Adrenal gland (tissue), 12 donors: Measurements from ENCODE around the gene TEX36. TPM values are rescaled to one million over a fixed set of nuclear protein-coding genes. Genes with fewer than 3 reads are reported as not detected.

Experiments used
- DNase-seq, 7 donors: peaks; one replicate each; pipeline ENCODE4 v3.0.0-alpha.2; 2019 to 2020
- H3K27ac ChIP-seq, 5 donors: fragments of 200-600 bp; sonication (generic) in 4 of 5; 1 replicate in 3 of 5; 2 replicates in 2 of 5; pipeline versions ENCODE4 v1.5.1 to v1.8.0; 2016 to 2020; ENCODE audit warnings: mild to moderate bottlenecking in 1 of 5
- H3K27me3 ChIP-seq: fragments of 200-600 bp; 2 replicates; pipeline ENCODE4 v1.8.0; 2021
- H3K36me3 ChIP-seq, 2 donors: fragments of 200-600 bp; replicated peaks in 1 of 2; 1 replicate in 1 of 2; 2 replicates in 1 of 2; pipeline versions ENCODE4 v1.5.1 to v1.8.0; 2018 to 2022
- H3K4me1 ChIP-seq, 2 donors: fragments of 200-600 bp; replicated peaks in 1 of 2; 1 replicate in 1 of 2; 2 replicates in 1 of 2; pipeline versions ENCODE4 v1.5.1 to v1.8.0; 2018 to 2021
- H3K4me3 ChIP-seq, 4 donors: fragments of 200-600 bp; sonication (generic) in 3 of 4; one replicate each; pipeline ENCODE4 v1.5.1; 2016 to 2018
- H3K9me3 ChIP-seq, 3 donors: fragments of 200-600 bp; sonication (generic) in 1 of 3; replicated peaks in 1 of 3; 1 replicate in 2 of 3; 2 replicates in 1 of 3; pipeline versions ENCODE4 v1.5.1 to v1.8.0; 2016 to 2021
- POLR2A ChIP-seq, 2 donors: fragments of 450-650 bp; IDR thresholded peaks; one replicate each; pipeline ENCODE4 v1.6.1; 2017; ENCODE audit warnings: antibody characterized with exemption in 2 of 2, mild to moderate bottlenecking in 2 of 2, moderate library complexity in 1 of 2
- WGBS, 4 donors: extraction: QIAGEN DNeasy Blood & Tissue Kit in 2 of 4; methylation state at CpG; one replicate each; pipeline versions ENCODE4 v1.1.5 to v1.1.7; 2013 to 2017; 5-methylcytosine and 5-hydroxymethylcytosine counted together
- intact Hi-C, 2 donors: fragments of 100-400 bp; cut with DNase I; formaldehyde crosslinking; loops; one replicate each; pipeline versions ENCODE4 v1.14.1 to v1.15.0; 2022 to 2023
- polyA plus RNA-seq, 3 donors: library from polyadenylated mRNA; stranded (reverse); fragments of 200-250 nt in 2 of 3; fragments of 350-450 nt in 1 of 3; fragmentation: Illumina TruSeq in 1 of 3; extraction: RNeasy Lipid Tissue Mini Kit (QIAGEN cat#74804) in 1 of 3; gene quantifications; one replicate each; pipeline ENCODE4 v1.2.3, GENCODE V29; 2013 to 2014
- total RNA-seq, 9 donors: library from RNA; depleted of rRNA in 4 of 9; stranded (reverse); fragments of >200 nt in 4 of 9; fragments of 120-200 nt in 1 of 9; fragmentation: NEBNext Ultra II Directional in 1 of 9; extraction: Animal tissue kit (Norgen Biotek cat#: 25700) in 1 of 9; gene quantifications; one replicate each; pipeline versions ENCODE4 v1.1.0 to v1.2.4, GENCODE V29; 2013 to 2023
- TF ChIP-seq, protein P1 (sequence below), 6 experiments: fragments of 450-650 bp in 4 of 6; fragments of 200-600 bp in 2 of 6; sonication (generic) in 1 of 6; IDR thresholded peaks; 1 replicate in 5 of 6; 2 replicates in 1 of 6; pipeline versions ENCODE4 v1.5.1 to v1.8.0; 2016 to 2021; ENCODE audit warnings: antibody characterized with exemption in 6 of 6, mild to moderate bottlenecking in 2 of 6, moderate library complexity in 1 of 6
- donor health status: healthy with polysubstance abuse.
- donor health status: Bipolar disorder and iron deficiency.
- donor health status: DM: yes; HTN: yes; CAD: no.
- donor health status: DM: no; HTN: no; CAD: no.
- donor health status: DM: no; HTN: no; CAD: no.
- donor health status: DM: yes; HTN: yes; CAD: no.

TEX36 gene
- total and polyA plus RNA-seq, 12 donors = not detected

DNA sequence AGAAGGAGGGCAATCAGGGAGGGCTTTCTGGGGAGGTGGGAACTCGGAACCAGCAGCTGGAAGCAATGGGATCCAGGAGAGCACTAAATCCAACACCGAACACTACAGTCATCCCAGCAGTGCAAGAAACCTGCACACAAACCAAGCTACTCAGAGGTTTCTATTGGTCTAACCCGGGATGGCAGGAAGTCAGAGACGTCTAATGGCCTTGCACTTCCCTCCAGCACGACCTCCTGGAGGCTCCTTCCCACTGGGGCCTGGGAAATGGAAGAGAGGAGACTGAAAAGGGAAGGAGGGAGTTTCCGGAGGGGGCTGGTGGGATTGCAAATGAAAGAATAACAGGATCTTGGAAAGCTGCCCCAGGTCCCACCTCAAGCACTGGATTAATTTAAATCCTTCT is 56.3 kb downstream of the TEX36 start:
- 45 to 53% (median 50%) methylated on average over 6 of the region's 6 CpGs for WGBS, 4 donors
- H3K4me3 ChIP-seq = no peak overlapping the region
- H3K4me1 ChIP-seq = no peaks in the 10 kb centered on the region
- no peak for DNase-seq
- H3K36me3 ChIP-seq = no peaks in the 10 kb centered on the region
- no peaks in the 10 kb centered on the region for H3K9me3 ChIP-seq
- no peak overlapping the region for H3K27ac ChIP-seq
- intact Hi-C loops = no loop called here
- no peaks in the 10 kb centered on the region for H3K27me3 ChIP-seq
- TF ChIP-seq, protein P1, sequence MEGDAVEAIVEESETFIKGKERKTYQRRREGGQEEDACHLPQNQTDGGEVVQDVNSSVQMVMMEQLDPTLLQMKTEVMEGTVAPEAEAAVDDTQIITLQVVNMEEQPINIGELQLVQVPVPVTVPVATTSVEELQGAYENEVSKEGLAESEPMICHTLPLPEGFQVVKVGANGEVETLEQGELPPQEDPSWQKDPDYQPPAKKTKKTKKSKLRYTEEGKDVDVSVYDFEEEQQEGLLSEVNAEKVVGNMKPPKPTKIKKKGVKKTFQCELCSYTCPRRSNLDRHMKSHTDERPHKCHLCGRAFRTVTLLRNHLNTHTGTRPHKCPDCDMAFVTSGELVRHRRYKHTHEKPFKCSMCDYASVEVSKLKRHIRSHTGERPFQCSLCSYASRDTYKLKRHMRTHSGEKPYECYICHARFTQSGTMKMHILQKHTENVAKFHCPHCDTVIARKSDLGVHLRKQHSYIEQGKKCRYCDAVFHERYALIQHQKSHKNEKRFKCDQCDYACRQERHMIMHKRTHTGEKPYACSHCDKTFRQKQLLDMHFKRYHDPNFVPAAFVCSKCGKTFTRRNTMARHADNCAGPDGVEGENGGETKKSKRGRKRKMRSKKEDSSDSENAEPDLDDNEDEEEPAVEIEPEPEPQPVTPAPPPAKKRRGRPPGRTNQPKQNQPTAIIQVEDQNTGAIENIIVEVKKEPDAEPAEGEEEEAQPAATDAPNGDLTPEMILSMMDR (IDR thresholded peaks at IDR 0.05) = no peak
- no peak for TF ChIP-seq POLR2A (IDR thresholded peaks at IDR 0.05)

DNA sequence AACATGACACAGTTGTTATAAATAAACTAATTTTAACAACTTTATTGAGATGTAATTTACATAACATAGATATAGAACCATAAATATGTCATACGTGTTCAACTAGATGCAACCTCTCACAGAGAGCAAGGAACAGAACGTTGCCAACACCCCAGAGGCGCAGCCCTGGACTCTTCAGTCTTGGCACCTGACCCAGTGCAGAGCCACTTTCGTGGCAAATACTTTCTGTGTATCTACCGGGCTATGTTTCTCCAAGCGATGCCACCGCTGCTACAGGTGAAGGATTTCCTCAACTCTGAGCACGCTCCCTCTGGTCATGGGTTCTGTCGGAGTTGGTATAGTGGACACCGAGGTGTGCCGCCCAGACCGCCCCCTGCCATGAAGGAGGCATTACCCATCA is 57.4 kb downstream of the TEX36 start:
- TF ChIP-seq POLR2A (IDR thresholded peaks at IDR 0.05) = no peak
- TF ChIP-seq, protein P1 (IDR thresholded peaks at IDR 0.05) = no peak
- Histone ChIP-seq H3K27ac (no peak overlapping the region), H3K4me3 (no peak overlapping the region), H3K27me3 (no peaks in the 10 kb centered on the region), H3K36me3 (no peaks in the 10 kb centered on the region), H3K4me1 (no peaks in the 10 kb centered on the region), H3K9me3 (no peaks in the 10 kb centered on the region)
- no peak for DNase-seq
- intact Hi-C loops = no loop called here
- WGBS, 4 donors = 87 to 92% (median 91%) methylated on average over 9 to 12 of the region's 12 CpGs

DNA sequence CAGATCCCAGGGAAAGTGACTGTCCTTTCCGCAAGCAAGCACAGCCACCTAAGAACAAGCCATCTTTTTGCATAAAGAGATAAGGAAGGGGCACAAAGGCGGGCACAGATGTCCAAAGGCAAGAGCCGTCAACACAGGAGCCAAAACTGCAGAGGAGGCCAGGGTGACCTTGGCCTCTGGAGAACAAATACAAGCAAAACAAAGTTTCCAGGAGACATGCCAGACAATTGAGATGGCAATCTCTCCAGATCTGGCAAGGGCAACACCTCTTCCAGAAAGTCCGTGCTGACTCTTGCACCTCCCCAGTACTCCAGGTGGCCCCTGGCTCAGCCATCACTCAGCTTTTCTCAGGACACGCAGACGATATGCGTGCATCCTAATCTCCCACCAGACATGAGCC is 58.2 kb downstream of the TEX36 start:
- intact Hi-C loops = no loop called here
- no peaks in the 10 kb centered on the region for H3K36me3 ChIP-seq
- H3K27ac ChIP-seq = no peak overlapping the region
- no peak overlapping the region for H3K4me3 ChIP-seq
- no peaks in the 10 kb centered on the region for H3K9me3 ChIP-seq
- DNase-seq = peak; percentile 19 to 81 (median 63)
- H3K4me1 ChIP-seq = no peaks in the 10 kb centered on the region
- no peaks in the 10 kb centered on the region for H3K27me3 ChIP-seq
- TF ChIP-seq POLR2A (IDR thresholded peaks at IDR 0.05) = no peak
- TF ChIP-seq, protein P1 (IDR thresholded peaks at IDR 0.05) = no peak
- 59 to 70% (median 61%) methylated on average over 7 of the region's 7 CpGs for WGBS, 4 donors

DNA sequence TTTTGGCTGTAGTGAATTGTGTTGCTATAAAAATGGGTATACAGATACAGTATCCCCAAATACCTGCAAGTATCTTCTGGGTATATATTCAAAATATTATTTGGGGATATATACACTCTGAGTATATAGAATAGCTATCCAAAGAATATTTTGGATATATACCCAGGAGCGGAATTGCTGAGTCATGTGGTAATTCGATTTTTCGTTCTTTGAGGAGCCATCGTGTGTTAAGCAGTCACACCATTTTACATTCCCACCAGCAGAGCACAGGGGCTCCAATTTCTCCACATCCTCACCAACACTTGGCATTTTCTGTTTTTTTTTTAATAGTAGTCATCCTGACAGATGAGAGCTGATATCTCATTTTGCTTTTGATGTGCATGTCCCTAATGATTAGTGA is 61.9 kb downstream of the TEX36 start:
- H3K27me3 ChIP-seq = no peaks in the 10 kb centered on the region
- TF ChIP-seq, protein P1 (IDR thresholded peaks at IDR 0.05) = no peak
- no peak for TF ChIP-seq POLR2A (IDR thresholded peaks at IDR 0.05)
- 86 to 96% (median 93%) methylated on average over 4 of the region's 4 CpGs for WGBS, 4 donors
- H3K9me3 ChIP-seq = no peaks in the 10 kb centered on the region
- no peak overlapping the region for H3K4me3 ChIP-seq
- H3K36me3 ChIP-seq = no peaks in the 10 kb centered on the region
- no peak overlapping the region for H3K27ac ChIP-seq
- intact Hi-C loops = no loop called here
- no peak for DNase-seq
- no peaks in the 10 kb centered on the region for H3K4me1 ChIP-seq
